HTR-8/SVneo (cell line): Measurements from ENCODE around the gene SPHK1.
A peak's percentile ranks its signal among the peaks of the same experiment; 100 is the strongest.
"Not testable (repeated sequence)": the region's sequence is repeated elsewhere in the genome, so short reads cannot be mapped to it uniquely, and the experiment has no call there.

Source experiments
- DNase-seq: peaks from one replicate; pipeline ENCODE4 v3.0.0; 2011; ENCODE audit warnings: low spot score, mixed read lengths; ENCODE audit not compliant: insufficient read length
- FAIRE-seq: peaks from 2 replicates; lab custom pipeline; 2011; peaks lifted over from hg19 to GRCh38; lab: Jason Lieb, UNC

Gene SPHK1, protein sequence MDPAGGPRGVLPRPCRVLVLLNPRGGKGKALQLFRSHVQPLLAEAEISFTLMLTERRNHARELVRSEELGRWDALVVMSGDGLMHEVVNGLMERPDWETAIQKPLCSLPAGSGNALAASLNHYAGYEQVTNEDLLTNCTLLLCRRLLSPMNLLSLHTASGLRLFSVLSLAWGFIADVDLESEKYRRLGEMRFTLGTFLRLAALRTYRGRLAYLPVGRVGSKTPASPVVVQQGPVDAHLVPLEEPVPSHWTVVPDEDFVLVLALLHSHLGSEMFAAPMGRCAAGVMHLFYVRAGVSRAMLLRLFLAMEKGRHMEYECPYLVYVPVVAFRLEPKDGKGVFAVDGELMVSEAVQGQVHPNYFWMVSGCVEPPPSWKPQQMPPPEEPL

DNA sequence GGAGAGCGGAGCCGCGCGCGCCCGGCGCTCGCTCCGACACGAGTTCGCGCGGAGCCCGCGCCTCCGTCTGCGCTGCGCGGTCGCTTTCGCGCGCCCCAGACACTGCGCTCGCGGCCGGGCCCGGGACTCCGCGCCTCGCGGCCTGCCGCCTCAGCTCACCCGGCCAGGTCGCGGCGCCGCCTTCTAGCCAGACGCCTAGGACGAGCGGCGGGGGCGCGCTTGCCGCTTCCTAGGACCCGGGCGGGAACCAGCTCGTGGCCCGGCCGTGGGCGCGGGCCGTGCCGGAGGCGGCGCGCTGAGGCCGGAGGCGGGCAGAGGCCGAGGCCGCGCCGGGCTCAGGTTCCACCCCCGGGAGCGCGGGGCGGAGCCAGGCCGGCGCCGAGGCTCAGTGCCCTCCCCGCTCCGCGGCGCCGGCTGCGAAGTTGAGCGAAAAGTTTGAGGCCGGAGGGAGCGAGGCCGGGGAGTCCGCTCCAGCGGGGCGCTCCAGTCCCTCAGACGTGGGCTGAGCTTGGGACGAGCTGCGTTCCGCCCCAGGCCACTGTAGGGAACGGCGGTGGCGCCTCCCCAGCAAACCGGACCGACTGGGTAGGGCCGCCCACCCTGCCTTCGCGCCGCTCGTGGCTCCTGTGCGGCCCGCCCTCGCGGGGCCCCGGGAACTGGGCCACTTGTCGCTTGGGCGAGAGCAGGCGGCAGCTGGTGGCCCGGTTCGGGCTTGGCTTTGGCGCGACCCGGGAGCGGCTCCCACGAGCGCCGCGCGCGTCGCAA is at the start of gene SPHK1:
SPHK1 (plus strand) TSS at position 388 of the 765 bp plus-strand sequence. CDS start 1,036 bp downstream, outside the sequence.
- FAIRE-seq = peak; percentile 74

DNA sequence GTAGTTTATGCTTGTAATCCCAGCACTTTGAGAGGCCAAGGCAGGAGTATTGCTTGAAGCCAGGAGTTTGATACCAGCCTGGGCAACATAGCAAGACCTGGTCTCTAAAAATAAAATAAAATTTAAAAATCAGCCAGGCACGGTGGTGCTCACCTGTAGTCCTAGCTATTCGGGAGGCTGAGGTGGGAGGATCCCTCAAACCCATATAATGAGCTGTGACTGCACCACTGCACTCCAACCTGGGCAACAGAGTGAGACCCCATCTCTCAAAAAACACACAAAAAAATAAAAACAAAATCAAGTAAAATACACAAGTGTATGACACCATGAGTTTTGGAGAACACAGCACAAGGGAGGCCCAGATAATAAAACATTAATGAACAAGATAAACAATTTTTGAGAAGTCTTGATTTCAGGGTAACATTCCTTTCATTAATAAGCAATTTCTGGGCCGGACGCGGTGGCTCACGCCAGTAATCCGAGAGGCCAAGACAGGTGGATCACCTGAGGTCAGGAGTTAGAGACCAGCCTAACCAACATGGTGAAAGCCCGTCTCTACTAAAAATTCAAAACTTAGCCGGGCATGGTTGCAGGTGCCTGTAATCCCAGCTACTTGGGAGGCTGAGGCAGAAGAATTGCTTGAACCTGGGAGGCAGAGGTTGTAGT is 48.6 kb upstream of the SPHK1 start:
- DNase-seq (no peak), FAIRE-seq (no peak)

More for the DNA sequence above, at the start of gene SPHK1:
- peak; percentile 83 for DNase-seq

DNA sequence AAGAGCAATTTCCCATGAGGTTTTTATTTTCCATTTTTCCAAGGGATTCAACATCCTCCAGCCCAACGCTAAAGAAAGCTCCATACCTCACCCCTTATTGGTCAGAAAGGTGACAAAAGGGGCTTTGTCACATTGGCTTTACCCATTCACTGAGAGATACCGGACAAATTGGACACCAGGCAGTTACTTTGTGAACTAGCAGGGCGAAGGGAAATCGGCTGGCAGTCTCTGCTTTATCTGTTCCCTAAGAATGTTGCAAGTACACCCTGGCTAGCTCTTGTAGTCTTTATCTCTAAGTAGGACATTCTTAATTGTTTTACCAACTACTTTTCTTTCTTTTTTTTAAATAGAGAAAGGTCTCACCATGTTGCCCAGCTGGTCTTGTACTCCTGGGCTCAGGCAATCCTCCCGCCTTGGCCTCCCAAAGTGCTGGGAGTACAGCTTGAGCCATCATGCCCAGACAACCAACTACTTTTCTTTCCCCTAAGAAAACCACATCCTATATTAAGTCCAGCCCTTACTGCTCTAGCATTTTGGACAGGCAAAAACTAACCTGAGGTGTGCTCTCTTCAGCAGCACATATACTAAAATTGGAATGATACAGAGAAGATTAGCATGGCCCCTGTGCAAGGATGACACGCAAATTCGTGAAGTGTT is 47.5 kb upstream of the SPHK1 start:
- FAIRE-seq (no peak), DNase-seq (no peak)

DNA sequence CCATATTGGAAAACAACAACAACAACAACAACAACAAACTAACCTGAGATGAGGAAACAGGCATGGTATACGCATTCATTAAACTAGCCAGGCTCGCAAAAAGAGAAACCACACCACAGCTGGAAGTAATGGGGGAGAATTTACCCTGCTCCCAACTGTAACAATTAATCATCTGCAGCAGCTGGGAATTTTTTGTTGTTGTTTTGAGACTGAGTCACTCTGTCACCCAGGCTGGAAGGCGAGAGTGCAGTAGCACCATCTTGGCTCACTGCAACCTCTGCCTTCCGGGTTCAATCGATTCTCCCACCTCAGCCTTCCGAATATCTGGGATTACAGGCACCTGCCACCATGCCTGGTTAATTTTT is 47.0 kb upstream of the SPHK1 start:
- DNase-seq (no peak), FAIRE-seq (no peak)

DNA sequence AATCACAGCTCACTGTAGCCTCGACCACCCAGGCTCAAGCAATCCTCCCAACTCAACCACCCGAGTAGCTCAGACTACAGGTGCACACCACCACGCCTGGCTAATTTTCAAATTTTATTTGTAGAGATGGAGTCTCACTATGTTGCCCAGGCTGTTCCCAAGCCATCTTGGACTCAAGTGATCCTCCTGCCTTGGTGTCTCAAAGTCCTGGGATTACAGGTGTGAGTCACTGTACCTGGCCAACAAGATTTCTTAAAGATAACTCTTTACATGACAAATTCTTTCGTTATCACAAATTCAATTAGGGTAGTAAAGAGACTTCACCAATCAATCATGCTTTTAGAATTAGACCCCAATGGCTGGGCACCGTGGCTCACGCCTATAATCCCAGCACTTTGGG is 43.1 kb upstream of the SPHK1 start:
- FAIRE-seq (no peak), DNase-seq (no peak)

DNA sequence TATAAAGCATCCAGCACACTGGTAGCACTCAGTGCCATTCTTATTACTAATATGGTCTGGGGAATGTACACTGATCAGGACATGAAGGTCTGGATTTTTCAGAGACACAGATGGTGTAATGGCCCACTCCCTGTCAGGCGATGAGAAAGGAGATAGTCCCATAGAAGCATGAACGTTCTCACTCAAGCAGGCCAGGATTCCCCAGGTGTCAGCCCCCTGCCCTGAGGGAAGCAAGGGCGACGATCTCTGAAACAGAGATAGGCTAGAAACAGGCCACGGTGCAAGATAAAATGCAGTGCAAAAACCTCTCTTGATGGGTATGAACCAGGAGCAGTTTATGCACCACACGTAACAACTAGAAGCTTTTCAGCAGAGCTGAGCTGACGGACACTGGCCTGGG is 41.3 kb upstream of the SPHK1 start:
- FAIRE-seq (no peak), DNase-seq (no peak)

DNA sequence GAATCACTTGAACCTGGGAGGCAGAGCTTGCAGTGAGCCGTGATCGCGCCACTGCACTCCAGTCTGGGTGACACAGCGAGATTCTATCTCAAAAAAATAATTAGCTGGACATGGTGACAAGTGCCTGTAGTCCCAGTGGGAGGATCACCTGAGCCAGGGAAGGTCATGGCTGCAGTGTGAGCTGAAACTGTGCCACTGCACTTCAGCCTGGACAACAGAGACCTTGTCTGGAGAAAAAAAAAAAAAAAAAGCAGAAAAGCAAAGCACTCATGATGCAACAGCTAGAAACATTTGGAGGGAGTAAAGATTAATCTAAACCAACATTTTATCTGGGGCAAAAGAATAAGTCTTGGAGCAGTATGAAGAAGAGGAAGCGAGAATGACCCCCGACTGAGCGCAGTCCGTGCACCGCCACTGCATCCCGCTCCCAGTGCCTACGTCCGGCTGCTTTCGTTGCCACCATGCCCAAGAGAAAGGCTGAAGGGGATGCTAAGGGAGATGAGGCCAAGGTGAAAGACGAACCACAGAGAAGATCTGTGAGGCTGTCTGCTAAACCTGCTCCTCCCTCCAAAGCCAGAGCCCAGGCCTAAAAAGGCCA is 38.9 kb upstream of the SPHK1 start:
- DNase-seq (no peak), FAIRE-seq (no peak)

DNA sequence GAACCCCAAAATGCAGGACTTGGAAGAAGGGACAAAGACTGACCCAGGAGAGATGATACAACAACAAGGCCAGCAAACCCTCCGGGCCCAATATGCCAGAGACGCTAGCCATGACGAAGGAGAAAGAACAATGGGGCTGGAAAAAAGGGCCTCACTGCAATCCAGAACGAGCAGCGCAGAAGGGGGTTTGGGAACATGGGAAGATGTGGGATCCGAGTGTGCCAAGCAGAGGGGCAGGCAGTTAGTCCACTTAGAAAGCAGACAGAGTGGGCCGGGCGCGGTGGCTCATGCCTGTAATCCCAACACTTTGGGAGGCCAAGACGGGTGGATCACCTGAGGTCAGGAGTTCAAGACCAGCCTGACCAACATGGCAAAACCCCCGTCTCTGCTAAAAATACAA is 37.5 kb upstream of the SPHK1 start:
- FAIRE-seq, DNase-seq: not testable (repeated sequence)

DNA sequence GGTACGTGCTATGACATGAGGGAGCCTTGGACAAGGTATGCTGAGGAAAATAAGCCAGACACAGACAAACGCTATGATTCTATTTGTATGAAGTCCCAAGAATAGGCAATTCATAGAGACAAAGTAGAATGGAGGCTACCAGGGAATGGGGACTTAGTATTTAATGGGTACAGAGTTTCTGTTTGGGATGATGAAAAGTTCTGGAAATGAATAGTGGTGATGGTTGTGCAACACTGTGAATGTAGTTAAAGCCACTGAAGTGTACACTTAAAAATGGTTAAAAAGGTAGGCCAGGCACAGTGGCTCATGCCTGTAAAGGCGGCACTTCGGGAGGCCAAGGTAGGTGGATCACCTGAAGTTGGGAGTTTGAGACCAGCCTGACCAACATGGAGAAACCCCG is 33.9 kb upstream of the SPHK1 start:
- no peak for FAIRE-seq
- DNase-seq = no peak

DNA sequence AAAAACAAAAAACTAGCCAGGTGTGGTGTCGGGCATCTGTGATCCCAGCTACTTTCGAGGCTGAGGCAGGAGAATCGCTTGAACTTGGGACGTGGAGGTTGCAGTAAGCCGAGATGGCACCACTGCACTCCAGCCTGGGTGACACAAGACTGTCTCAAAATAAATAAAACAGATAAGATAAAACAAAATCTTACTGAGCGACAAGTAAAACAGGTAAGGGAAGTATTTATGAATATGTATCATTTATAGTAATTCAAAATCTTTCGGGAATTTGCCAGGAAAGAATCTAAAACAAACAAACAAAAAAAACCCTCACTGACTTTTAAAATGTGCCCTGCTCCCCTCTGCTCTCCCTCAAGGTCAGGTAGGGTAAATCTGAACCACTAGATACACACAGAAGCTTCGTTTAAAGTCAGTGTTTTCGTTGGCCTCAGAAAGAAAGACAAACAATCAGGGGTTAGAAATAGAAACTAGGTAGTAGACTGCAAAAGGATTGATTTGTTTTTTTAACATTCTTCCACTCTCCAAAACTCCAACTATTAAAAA is 32.8 kb upstream of the SPHK1 start:
- no peak for FAIRE-seq
- DNase-seq = no peak

DNA sequence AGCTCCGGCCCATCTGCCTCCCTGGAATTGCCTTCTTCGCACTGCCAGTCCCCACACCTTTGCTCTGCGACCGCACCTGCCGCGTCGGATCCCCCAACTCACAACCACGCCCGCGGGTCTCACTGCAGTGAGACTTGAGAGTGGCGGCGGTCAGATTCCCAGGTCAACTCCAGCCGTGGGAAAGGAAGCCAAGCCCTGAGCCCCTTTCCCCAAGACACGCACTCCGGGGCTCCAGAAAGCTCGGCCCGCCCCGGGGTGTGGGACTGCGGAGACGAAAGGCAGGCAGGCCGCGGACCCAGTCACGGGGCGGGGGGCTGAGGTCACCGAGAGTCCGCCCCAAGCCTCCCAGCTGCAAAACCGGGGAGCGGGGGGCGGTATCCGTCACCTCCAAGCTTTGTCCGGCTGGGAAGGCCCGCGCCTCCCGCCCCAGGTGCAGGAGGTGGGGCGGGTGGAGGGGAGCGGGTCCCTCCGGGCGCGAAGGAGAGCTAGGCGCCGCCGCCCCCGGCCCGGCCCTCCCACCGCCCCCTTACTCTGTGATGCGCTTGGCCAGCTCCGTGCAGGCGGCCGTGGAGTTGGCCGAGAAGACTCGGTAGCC is 31.3 kb upstream of the SPHK1 start:
- FAIRE-seq (no peak), DNase-seq (peak; percentile 56)

DNA sequence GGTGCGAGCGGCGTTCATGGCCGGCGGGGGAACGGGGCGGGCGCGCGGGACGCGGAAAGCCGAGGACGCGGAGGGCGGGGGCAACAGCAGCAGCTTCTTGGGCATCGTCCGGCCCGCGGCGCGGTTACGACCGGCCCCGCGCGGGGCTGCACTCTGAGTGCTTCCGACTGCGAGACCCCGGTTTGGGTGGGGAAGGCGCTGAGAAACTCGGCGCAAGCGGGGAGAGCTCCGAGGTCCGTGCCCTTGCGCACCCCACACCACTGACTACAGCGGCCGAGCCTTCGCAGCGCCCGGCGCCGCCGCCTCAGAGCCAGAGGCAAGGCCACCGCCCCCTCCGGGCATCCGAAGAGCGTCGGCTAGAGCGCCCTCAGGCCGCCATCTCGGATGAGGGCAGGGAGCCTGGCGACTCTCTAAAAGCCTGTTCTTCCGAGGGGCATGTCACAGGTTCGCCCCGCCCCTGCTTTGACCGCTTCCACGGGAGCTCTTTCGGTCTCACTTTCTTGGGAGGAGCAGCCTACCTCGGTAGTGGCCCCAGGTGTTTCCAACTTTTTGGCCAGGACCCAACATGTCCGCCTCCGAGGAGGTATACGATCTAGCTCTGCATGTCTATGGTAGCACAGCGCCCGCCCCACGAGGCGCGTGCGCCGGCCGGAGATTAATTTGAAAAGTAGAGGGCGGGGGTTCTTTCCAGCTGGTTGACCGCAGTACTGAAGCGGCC is 30.7 kb upstream of the SPHK1 start, which contains the start of gene PRPSAP1:
PRPSAP1 (minus strand) TSS at position 318 of the 718 bp plus-strand sequence; CDS start at position 105, 213 bp downstream.
- FAIRE-seq (peak; percentile 78), DNase-seq (peak; percentile 97)

DNA sequence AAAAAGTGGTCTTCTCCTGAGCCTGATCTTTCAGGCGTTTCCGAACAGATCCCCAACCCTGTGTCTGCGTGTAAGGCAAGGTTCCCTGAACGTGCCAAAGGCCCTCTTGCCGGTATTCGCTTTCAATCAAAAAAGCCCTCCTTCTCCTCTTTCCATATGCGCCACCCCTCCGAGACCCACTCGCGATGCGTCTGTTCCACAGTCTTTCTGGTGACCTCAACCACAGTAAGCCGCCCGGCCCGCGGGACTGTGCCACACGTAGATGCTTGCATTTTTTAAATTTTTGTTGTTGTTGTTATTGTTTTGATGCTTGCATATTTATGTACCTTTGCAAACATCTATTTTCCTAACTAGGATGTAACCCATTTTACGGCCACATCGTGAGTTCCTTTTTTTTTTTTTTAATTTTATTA is 30.1 kb upstream of the SPHK1 start:
- no peak for FAIRE-seq
- no peak for DNase-seq

DNA sequence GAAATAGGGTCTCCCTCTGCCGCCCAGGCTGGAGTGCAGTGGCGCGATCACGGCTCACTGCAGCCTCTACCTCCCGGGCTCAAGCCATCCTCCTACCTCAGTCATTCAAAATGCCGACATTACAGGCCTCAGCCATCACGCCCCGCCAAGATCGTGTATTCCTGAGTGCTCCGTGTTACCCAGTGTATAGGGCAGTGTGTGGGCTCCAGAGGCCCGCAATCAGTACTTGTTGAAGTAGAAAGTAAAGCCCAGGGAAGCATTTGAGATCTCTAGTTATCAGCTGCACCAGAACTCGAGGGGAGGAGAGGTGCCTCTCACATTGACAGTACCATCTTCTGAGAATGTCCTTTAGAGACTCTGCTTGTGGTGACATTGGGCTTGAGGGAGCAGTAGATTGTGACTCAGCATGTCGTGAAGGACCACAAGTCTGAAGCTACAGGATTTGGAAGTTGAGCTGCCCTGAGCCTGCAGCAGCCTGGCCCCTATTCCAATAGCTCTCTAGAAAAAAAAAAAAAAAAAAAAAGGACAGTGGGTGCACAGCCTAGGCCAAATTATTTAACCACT is 29.6 kb upstream of the SPHK1 start:
- FAIRE-seq = no peak

DNA sequence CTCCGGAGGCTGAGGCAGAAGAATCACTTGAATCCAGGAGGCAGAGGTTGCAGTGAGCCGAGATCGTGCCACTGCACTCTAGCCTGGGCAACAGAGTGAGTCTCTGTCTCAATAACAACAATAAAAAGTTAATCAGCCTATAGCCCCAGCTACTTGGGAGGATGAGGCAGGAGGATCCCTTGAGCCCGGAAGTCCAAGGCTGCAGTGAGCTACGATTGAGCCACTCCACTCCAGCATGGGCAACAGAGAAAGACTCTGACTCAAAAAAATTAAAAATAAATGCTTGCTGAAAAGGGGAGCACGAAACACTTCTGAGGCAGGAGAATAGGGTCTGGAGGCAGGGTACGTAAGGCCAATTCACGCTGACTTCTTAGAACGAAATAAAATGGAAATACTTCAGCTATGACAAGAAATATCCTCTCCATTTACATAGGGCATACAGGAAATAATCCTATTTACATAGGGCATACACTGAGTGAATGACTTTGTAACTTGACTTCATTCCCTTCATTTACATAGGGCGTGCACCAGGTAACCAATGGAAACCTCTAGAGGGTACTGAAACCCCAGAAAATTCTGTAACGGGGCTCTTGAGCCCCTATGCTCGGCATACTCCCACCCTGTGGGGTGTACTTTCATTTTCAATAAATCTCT is 27.5 kb upstream of the SPHK1 start:
- DNase-seq (no peak), FAIRE-seq (no peak)

More for the DNA sequence above, 29.6 kb upstream of the SPHK1 start:
- DNase-seq = no peak

DNA sequence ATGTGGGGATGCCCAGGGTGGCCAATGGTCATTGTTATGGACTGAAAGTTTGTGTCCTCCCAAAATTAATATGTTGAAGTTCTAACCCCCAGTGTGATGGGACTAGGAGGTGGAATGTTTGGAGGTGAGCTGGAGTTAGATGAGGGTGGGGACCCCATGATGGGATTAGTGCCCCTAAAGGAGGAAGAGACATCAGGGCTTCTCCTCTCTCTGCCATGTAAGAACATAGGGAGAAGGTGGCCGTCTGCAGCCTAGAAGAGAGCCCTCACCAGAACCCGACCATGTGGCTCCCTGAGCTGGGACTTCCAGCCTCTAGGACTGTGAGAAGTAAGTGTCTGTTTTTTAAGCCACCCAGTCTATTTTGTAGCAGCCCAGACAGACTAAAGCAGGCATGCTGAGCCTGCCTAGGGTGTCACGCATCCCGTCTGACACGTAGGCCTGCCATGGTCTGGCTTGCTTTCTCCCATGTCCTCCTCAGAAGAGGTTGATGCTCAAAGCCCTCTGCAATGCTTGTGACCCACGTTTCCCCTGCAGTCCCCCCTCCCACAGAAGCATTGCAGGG is 26.7 kb upstream of the SPHK1 start:
- DNase-seq (no peak), FAIRE-seq (no peak)

DNA sequence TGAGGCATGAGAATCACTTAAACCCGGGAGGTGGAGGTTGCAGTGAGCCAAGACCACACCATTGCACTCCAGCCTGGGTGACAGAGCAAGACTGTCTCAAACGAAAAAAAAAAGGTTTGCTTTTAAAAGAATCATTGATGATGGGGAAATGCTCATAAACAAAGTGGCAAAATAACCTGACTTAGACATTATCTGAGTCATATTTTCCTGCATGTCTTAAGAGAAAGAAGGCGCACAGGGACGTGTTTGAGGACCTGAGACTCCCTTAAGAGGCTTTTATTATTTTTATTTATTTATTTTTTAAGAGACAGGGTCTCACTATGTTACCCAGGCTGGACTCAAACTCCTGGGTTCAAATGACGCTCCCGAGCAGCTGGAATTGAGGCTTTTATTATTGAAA is 25.0 kb upstream of the SPHK1 start:
- FAIRE-seq (no peak), DNase-seq (no peak)
